Breast epithelium (tissue), 4 donors: Measurements from ENCODE around the gene C1QTNF8. TPM values are rescaled to one million over a fixed set of nuclear protein-coding genes. Genes with fewer than 3 reads are reported as not detected.

ENCODE experiments used
- DNase-seq, 2 donors: peaks; one replicate each; pipeline ENCODE4 v3.0.0-alpha.2; 2019; ENCODE audit warnings: low spot score in 2 of 2
- H3K27ac ChIP-seq, 2 donors: fragments of 200-600 bp; sonication (generic) in 1 of 2; one replicate each; pipeline ENCODE4 v1.5.1; 2016 to 2019; ENCODE audit warnings: mild to moderate bottlenecking in 1 of 2
- H3K27me3 ChIP-seq, 2 donors: fragments of 200-600 bp; sonication (generic) in 1 of 2; one replicate each; pipeline versions ENCODE4 v1.5.1 to v1.6.0; 2017 to 2019; ENCODE audit warnings: control low read depth in 1 of 2, mild to moderate bottlenecking in 1 of 2
- H3K36me3 ChIP-seq: fragments of 200-600 bp; one replicate; pipeline ENCODE4 v1.5.1; 2019
- H3K4me1 ChIP-seq, 2 donors: fragments of 200-600 bp; sonication (generic); one replicate each; pipeline ENCODE4 v1.5.1; 2016 to 2019; ENCODE audit warnings: control low read depth in 1 of 2
- H3K4me3 ChIP-seq, 3 donors: fragments of 200-600 bp; sonication (generic); 1 replicate in 2 of 3; 2 replicates in 1 of 3; pipeline ENCODE4 v1.5.1; 2016 to 2019; ENCODE audit warnings: mild to moderate bottlenecking in 3 of 3, moderate library complexity in 2 of 3
- H3K9me3 ChIP-seq, 2 donors: fragments of 200-600 bp; sonication (generic) in 1 of 2; one replicate each; pipeline ENCODE4 v1.5.1; 2016 to 2019; ENCODE audit warnings: control low read depth in 1 of 2
- CTCF ChIP-seq, 3 donors: fragments of 450-650 bp; IDR thresholded peaks; one replicate each; pipeline ENCODE4 v1.5.1; 2016 to 2017; ENCODE audit warnings: antibody characterized with exemption in 3 of 3, mild to moderate bottlenecking in 3 of 3, moderate library complexity in 3 of 3
- POLR2A ChIP-seq: fragments of 450-650 bp; IDR thresholded peaks from one replicate; pipeline ENCODE4 v1.6.1; 2016; ENCODE audit warnings: antibody characterized with exemption, mild to moderate bottlenecking, moderate library complexity
- POLR2AphosphoS5 ChIP-seq, 3 donors: sonication (generic); formaldehyde crosslinking; IDR thresholded peaks; one replicate each; pipeline ENCODE4 v1.6.1; 2017; ENCODE audit warnings: antibody characterized with exemption in 3 of 3
- intact Hi-C: fragments of 100-400 bp; cut with DNase I; formaldehyde crosslinking; loops from one replicate; pipeline ENCODE4 v1.15.1; 2023; ENCODE audit warnings: low total_unique reads
- total RNA-seq, 3 donors: library from RNA; depleted of rRNA; stranded (reverse); fragments of >200 nt; gene quantifications; one replicate each; pipeline ENCODE4 v1.1.0, GENCODE V29; 2016

C1QTNF8 gene
- total RNA-seq, 3 donors from 2014 or later = not detected

GRCh38 chr16:1105888-1106620 is 10.0 kb upstream of the C1QTNF8 start:
- H3K4me1 ChIP-seq = no peaks in the 10 kb centered on the region
- no peak overlapping the region for H3K4me3 ChIP-seq
- TF ChIP-seq CTCF (IDR thresholded peaks at IDR 0.05) = peak in 2 of 3 donors; percentile 53 to 61
- no peak for TF ChIP-seq POLR2A
- no peaks in the 10 kb centered on the region for H3K9me3 ChIP-seq
- no peaks in the 10 kb centered on the region for H3K36me3 ChIP-seq
- H3K27ac ChIP-seq = no peak overlapping the region
- intact Hi-C loops = no loop called here
- peaks cover 12 to 95% of the 10 kb centered on the region in 2 donors for H3K27me3 ChIP-seq
- DNase-seq = peak; percentile 35 to 71

GRCh38 chr16:1103636-1103980 is 7.6 kb upstream of the C1QTNF8 start:
- Histone ChIP-seq H3K4me1 (no peaks in the 10 kb centered on the region), H3K9me3 (no peaks in the 10 kb centered on the region), H3K27ac (no peak overlapping the region), H3K36me3 (no peaks in the 10 kb centered on the region), H3K4me3 (no peak overlapping the region), H3K27me3 (peaks cover 12 to 97% of the 10 kb centered on the region in 2 donors)
- no peak for DNase-seq
- no peak for TF ChIP-seq POLR2AphosphoS5 (IDR thresholded peaks at IDR 0.05)
- TF ChIP-seq POLR2A = no peak
- no peak for TF ChIP-seq CTCF (IDR thresholded peaks at IDR 0.05)
- intact Hi-C loops = no loop called here

GRCh38 chr16:1102921-1103635 is 7.0 kb upstream of the C1QTNF8 start:
- H3K27me3 ChIP-seq = peaks cover 12 to 97% of the 10 kb centered on the region in 2 donors
- intact Hi-C loops = no loop called here
- H3K4me3 ChIP-seq = peak overlapping the region in 1 of 3 donors; percentile 54
- H3K9me3 ChIP-seq = no peaks in the 10 kb centered on the region
- H3K27ac ChIP-seq = no peak overlapping the region
- no peaks in the 10 kb centered on the region for H3K4me1 ChIP-seq
- DNase-seq = no peak
- H3K36me3 ChIP-seq = no peaks in the 10 kb centered on the region
- TF ChIP-seq POLR2A (no peak), CTCF (IDR thresholded peaks at IDR 0.05) (peak in 2 of 3 donors; percentile 48 to 65), POLR2AphosphoS5 (IDR thresholded peaks at IDR 0.05) (no peak)

GRCh38 chr16:1102333-1102700 is 6.3 kb upstream of the C1QTNF8 start:
- Histone ChIP-seq H3K4me1 (no peaks in the 10 kb centered on the region), H3K27ac (no peak overlapping the region), H3K9me3 (no peaks in the 10 kb centered on the region), H3K27me3 (peaks cover 9 to 97% of the 10 kb centered on the region in 2 donors), H3K36me3 (no peaks in the 10 kb centered on the region), H3K4me3 (no peak overlapping the region)
- no peak for TF ChIP-seq POLR2A
- no peak for TF ChIP-seq POLR2AphosphoS5 (IDR thresholded peaks at IDR 0.05)
- TF ChIP-seq CTCF (IDR thresholded peaks at IDR 0.05) = no peak
- intact Hi-C loops = no loop called here
- DNase-seq = no peak
